Caco-2 (cell line): ENCODE data around the gene SH3BP5. TPM values are rescaled to one million over a fixed set of nuclear protein-coding genes. Genes with fewer than 3 reads are reported as not detected.
A peak's percentile ranks its signal among the peaks of the same experiment; 100 is the strongest.

Experiments used
- BruUV-seq: library from RNA; stranded (reverse); fragments of 400-500 nt; replicated peaks from 2 replicates; lab custom pipeline; 2021; lab: Mats Ljungman, UMichigan
- CTCF ChIA-PET: fragments of 300-600 bp; sonication (Branson Sonifier 250); formaldehyde crosslinking; loops from one replicate; lab custom pipeline; 2022; ENCODE audit warnings: antibody characterized with exemption; lab: Charles Lee
- POLR2A ChIA-PET: fragments of 300-600 bp; sonication (Branson Sonifier 250); formaldehyde crosslinking; loops from one replicate; lab custom pipeline; 2022; ENCODE audit warnings: antibody characterized with exemption; lab: Charles Lee
- DNase-seq, 2 experiments: peaks; one replicate each; pipeline versions ENCODE4 v3.0.0 to v3.0.0-alpha.2; 2020 to 2022
- H3K27me3 ChIP-seq: replicated peaks from 2 replicates; pipeline ENCODE4 v1.6.0; 2011; ENCODE audit warnings: low read length; ENCODE audit not compliant: control insufficient read depth, insufficient read depth
- H3K36me3 ChIP-seq: 2 replicates; pipeline ENCODE4 v1.5.1; 2011; ENCODE audit warnings: low read length; ENCODE audit not compliant: control insufficient read depth, insufficient read depth
- H3K4me1 ChIP-seq: fragments of 250-450 bp; sonication (Bioruptor Pico); 2 replicates; pipeline ENCODE4 v1.5.1; 2020; ENCODE audit warnings: mild to moderate bottlenecking
- H3K4me3 ChIP-seq: 2 replicates; pipeline ENCODE4 v1.5.1; 2011; ENCODE audit warnings: low read depth, mild to moderate bottlenecking, control low read depth, low read length
- H3K9me3 ChIP-seq: fragments of 250-450 bp; sonication (Bioruptor Pico); 2 replicates; pipeline ENCODE4 v1.5.1; 2020; ENCODE audit warnings: mild to moderate bottlenecking, moderate library complexity
- H3K27ac Mint-ChIP-seq: one replicate; pipeline ENCODE4 v1.8.0; 2022; ENCODE audit warnings: mixed read lengths; ENCODE audit not compliant: unreplicated experiment
- H3K27me3 Mint-ChIP-seq: one replicate; pipeline ENCODE4 v1.8.0; 2022; ENCODE audit warnings: mixed read lengths; ENCODE audit not compliant: insufficient read depth, unreplicated experiment
- H3K36me3 Mint-ChIP-seq: one replicate; pipeline ENCODE4 v1.8.0; 2022; ENCODE audit warnings: mild to moderate bottlenecking, mixed read lengths; ENCODE audit not compliant: insufficient read depth, unreplicated experiment
- H3K4me1 Mint-ChIP-seq: one replicate; pipeline ENCODE4 v1.8.0; 2022; ENCODE audit warnings: low read depth, mixed read lengths; ENCODE audit not compliant: unreplicated experiment
- H3K4me3 Mint-ChIP-seq: one replicate; pipeline ENCODE4 v1.8.0; 2022; ENCODE audit warnings: mild to moderate bottlenecking, moderate library complexity, mixed read lengths; ENCODE audit not compliant: unreplicated experiment
- H3K9me3 Mint-ChIP-seq: one replicate; pipeline ENCODE4 v1.8.0; 2022; ENCODE audit warnings: mixed read lengths; ENCODE audit not compliant: unreplicated experiment
- CTCF ChIP-seq, 2 experiments: fragments of 200-600 bp in 1 of 2; IDR thresholded peaks; 1 replicate in 1 of 2; 2 replicates in 1 of 2; pipeline versions ENCODE4 v1.5.1 to v1.8.0; 2011 to 2022; ENCODE audit warnings: antibody characterized with exemption in 1 of 2, control low read depth in 1 of 2, inconsistent platforms in 1 of 2, low read depth in 1 of 2, low read length in 1 of 2, mild to moderate bottlenecking in 1 of 2, moderate library complexity in 1 of 2; ENCODE audit not compliant: insufficient read depth in 1 of 2, severe bottlenecking in 1 of 2, unreplicated experiment in 1 of 2
- intact Hi-C: fragments of 100-400 bp; cut with micrococcal nuclease; formaldehyde crosslinking; loops from one replicate; pipeline ENCODE4 v1.10.0; 2022; ENCODE audit not compliant: unreplicated experiment
- total RNA-seq: library from RNA; stranded (reverse); gene quantifications from 2 replicates; pipeline ENCODE4 v1.2.3, GENCODE V29; 2022

Gene SH3BP5
- total RNA-seq, 1 experiment from 2014 or later, result 26.1 TPM

GRCh38 chr3:15306979-15307359, 25.4 kb downstream of the SH3BP5 start:
- peaks cover 43% of the 10 kb centered on the region for H3K36me3 Mint-ChIP-seq
- intact Hi-C loops, result no loop called here
- H3K4me3 ChIP-seq, result no peak overlapping the region
- H3K4me1 ChIP-seq, result peaks cover 76% of the 10 kb centered on the region
- ChIA-PET POLR2A (no interaction called here), CTCF (no interaction called here)
- TF ChIP-seq CTCF (IDR thresholded peaks at IDR 0.05; ENCODE audit: insufficient read depth in 1 of 2, low read depth in 1 of 2, low read length in 1 of 2, severe bottlenecking in 1 of 2, unreplicated experiment in 1 of 2), result no peak
- no TSS peak for BruUV-seq
- no peaks in the 10 kb centered on the region for H3K27me3 ChIP-seq
- H3K4me1 Mint-ChIP-seq, result peaks cover 32% of the 10 kb centered on the region
- H3K27ac Mint-ChIP-seq, result peak overlapping the region; percentile 91
- H3K36me3 ChIP-seq, result no peaks in the 10 kb centered on the region
- H3K9me3 ChIP-seq, result no peaks in the 10 kb centered on the region
- H3K27me3 Mint-ChIP-seq, result no peaks in the 10 kb centered on the region
- no peak for DNase-seq
- no peaks in the 10 kb centered on the region for H3K9me3 Mint-ChIP-seq
- no peak overlapping the region for H3K4me3 Mint-ChIP-seq

GRCh38 chr3:15305359-15305844, 27.0 kb downstream of the SH3BP5 start:
- Histone ChIP-seq H3K9me3 (no peaks in the 10 kb centered on the region), H3K27me3 (no peaks in the 10 kb centered on the region), H3K4me3 (no peak overlapping the region), H3K36me3 (no peaks in the 10 kb centered on the region), H3K4me1 (peaks cover 62% of the 10 kb centered on the region)
- peak; percentile 51 to 53 for TF ChIP-seq CTCF (IDR thresholded peaks at IDR 0.05; ENCODE audit: insufficient read depth in 1 of 2, low read depth in 1 of 2, low read length in 1 of 2, severe bottlenecking in 1 of 2, unreplicated experiment in 1 of 2)
- BruUV-seq, result no TSS peak
- ChIA-PET POLR2A (no interaction called here), CTCF (interaction anchor here (0.8 to 1.1 kb wide), 3 partner anchors 14 to 37 kb away, joined by 3 to 5 read pairs (median 4); partner anchors contain the start of gene SH3BP5)
- peaks cover 30% of the 10 kb centered on the region for H3K4me1 Mint-ChIP-seq
- H3K27ac Mint-ChIP-seq, result peak overlapping the region; percentile 91
- DNase-seq, result peak; percentile 86 to 95
- no peaks in the 10 kb centered on the region for H3K9me3 Mint-ChIP-seq
- peak overlapping the region; percentile 47 for H3K4me3 Mint-ChIP-seq
- no peaks in the 10 kb centered on the region for H3K27me3 Mint-ChIP-seq
- intact Hi-C loops, result loop anchor here (1.0 to 2.0 kb wide), 3 partner anchors 19 to 37 kb away; no protein-coding TSS in a partner anchor
- H3K36me3 Mint-ChIP-seq, result peaks cover 48% of the 10 kb centered on the region

GRCh38 chr3:15303728-15304127, 28.7 kb downstream of the SH3BP5 start:
- Mint-ChIP-seq H3K4me3 (no peak overlapping the region), H3K4me1 (peaks cover 20% of the 10 kb centered on the region), H3K27me3 (no peaks in the 10 kb centered on the region), H3K27ac (peak overlapping the region; percentile 76), H3K9me3 (no peaks in the 10 kb centered on the region), H3K36me3 (peaks cover 45% of the 10 kb centered on the region)
- peaks cover 45% of the 10 kb centered on the region for H3K4me1 ChIP-seq
- H3K27me3 ChIP-seq, result no peaks in the 10 kb centered on the region
- intact Hi-C loops, result loop anchor here (2.0 kb wide), 1 partner anchor 17 kb away; no protein-coding TSS in a partner anchor
- ChIA-PET CTCF (no interaction called here), POLR2A (no interaction called here)
- no peaks in the 10 kb centered on the region for H3K36me3 ChIP-seq
- BruUV-seq, result no TSS peak
- TF ChIP-seq CTCF (IDR thresholded peaks at IDR 0.05; ENCODE audit: insufficient read depth in 1 of 2, low read depth in 1 of 2, low read length in 1 of 2, severe bottlenecking in 1 of 2, unreplicated experiment in 1 of 2), result no peak
- DNase-seq, result no peak
- H3K9me3 ChIP-seq, result no peaks in the 10 kb centered on the region
- no peak overlapping the region for H3K4me3 ChIP-seq
